ENCODE results near the gene TNFSF18.
A peak's percentile ranks its signal among the peaks of the same experiment; 100 is the strongest.

TNFSF18 gene

DNA sequence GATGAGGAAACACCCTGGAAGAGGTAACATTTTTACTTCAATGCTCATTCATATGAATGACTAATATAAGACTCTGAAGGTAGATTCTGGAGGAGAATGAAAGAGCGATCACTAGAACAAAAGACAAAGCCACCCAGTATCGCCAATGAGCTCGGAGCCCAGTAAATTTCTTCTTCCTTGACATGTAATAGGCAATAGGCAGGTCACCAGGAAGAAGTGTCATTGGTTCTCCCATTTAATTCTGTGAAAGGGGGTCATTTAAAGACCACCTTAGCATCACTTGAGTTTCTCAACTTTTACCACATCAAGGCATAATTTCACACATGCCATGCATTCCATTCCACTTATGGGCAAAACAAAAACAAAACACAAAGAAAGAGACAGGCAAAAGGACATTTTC lies 7.9 kb downstream of the TNFSF18 start:
- no peak for DNase-seq (ENCODE audit: low read depth)
- H3K4me3 ChIP-seq (ENCODE audit: low read depth, low read length) = no peak overlapping the region
- TF ChIP-seq, protein P1, sequence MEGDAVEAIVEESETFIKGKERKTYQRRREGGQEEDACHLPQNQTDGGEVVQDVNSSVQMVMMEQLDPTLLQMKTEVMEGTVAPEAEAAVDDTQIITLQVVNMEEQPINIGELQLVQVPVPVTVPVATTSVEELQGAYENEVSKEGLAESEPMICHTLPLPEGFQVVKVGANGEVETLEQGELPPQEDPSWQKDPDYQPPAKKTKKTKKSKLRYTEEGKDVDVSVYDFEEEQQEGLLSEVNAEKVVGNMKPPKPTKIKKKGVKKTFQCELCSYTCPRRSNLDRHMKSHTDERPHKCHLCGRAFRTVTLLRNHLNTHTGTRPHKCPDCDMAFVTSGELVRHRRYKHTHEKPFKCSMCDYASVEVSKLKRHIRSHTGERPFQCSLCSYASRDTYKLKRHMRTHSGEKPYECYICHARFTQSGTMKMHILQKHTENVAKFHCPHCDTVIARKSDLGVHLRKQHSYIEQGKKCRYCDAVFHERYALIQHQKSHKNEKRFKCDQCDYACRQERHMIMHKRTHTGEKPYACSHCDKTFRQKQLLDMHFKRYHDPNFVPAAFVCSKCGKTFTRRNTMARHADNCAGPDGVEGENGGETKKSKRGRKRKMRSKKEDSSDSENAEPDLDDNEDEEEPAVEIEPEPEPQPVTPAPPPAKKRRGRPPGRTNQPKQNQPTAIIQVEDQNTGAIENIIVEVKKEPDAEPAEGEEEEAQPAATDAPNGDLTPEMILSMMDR (IDR thresholded peaks at IDR 0.05; ENCODE audit: insufficient read depth, low read depth, low read length, missing control alignments) = no peak

DNA sequence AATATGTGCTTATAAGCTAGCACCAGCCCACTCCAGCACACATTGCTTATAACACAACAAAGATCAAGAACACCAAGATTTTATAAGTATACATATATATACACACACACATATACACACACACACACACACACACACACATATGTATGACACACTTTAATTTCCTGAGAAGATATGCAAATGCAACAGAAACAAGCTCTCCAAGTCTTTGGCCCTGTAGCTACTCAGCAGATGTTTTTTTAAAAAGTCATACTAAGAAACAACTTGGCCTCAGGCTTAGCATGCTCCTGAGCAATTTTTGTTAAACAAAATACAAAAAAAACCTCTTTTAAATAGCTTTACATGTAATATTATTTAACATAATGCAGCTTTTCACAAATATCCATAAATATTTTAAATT lies 11.1 kb downstream of the TNFSF18 start:
- no peak overlapping the region for H3K4me3 ChIP-seq (ENCODE audit: low read depth, low read length)
- TF ChIP-seq, protein P1 (IDR thresholded peaks at IDR 0.05; ENCODE audit: insufficient read depth, low read depth, low read length, missing control alignments) = no peak
- DNase-seq (ENCODE audit: low read depth) = no peak

DNA sequence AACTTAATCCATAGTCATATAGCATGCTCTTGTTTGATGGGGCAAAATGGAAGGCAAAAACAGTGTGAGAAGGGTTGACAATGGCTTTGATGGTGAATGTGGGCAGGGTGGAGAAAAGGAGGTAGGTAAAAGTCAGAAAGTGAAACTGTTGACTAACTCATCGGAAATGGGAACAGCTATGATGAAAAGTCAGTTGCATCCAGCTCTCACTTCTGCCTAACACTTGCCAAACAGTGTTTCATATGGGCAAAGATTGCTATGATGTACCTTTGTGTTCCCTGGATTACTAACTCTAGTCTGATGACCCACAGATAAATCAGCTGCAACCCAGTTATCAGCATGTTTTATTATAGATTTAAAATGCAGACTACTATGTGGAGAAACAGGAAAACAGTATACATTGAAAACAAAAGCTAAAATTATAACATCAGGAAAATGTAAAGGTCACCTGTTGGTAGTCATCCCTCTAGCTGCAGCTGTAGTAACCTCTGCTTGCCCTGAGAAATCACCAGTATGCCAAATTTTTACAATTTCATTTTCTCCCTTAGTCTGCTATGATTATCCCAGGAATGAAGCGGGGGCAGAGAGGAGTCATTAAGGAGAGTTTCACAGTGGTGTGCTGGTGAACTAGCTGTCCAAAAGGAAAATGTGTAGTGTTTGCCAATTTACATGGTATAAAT lies 11.7 kb downstream of the TNFSF18 start:
- DNase-seq (ENCODE audit: low read depth) = no peak
- TF ChIP-seq, protein P1 (IDR thresholded peaks at IDR 0.05; ENCODE audit: insufficient read depth, low read depth, low read length, missing control alignments) = no peak

DNA sequence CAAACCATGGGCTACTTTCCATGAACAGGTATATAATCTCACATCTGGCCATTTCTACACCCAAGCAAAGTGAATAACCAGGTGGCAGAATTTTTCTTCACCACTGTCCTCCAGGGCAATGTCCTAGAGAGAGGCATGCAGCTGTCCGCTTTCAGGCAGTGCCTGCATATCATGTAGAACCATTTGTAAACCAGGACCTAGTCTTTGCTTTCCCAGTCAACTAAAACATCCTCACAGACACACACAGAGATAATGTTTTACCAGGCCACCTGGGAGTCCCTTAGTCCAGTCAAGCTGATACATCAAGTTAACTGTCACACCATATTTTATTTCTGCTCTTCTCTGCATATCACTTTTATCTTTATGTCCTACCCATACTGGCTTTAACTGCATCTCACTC lies 26.2 kb downstream of the TNFSF18 start:
- TF ChIP-seq, protein P1 (IDR thresholded peaks at IDR 0.05; ENCODE audit: insufficient read depth, low read depth, low read length, missing control alignments) = no peak

More for the DNA sequence above, 11.7 kb downstream of the TNFSF18 start:
- no peak overlapping the region for H3K4me3 ChIP-seq (ENCODE audit: low read depth, low read length)

DNA sequence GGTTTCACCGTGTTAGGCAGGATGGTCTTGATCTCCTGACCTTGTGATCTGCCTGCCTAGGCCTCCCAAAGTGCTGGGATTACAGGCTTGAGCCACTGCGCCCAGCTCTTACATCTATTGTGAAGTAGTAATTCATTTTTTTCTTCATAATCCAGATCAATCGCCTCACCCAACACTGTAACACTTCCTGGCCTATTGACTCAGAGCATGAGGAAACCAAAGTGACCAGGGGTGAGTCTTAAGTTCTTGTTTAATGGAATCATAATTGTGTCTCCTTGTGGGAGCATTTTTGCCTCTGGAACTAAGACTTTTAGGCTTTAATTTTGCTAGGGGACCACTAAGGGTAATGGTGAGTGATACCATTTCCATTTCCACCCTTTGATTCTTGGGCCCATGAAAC lies 27.4 kb downstream of the TNFSF18 start:
- TF ChIP-seq, protein P1 (IDR thresholded peaks at IDR 0.05; ENCODE audit: insufficient read depth, low read depth, low read length, missing control alignments) = no peak
- no peak overlapping the region for H3K4me3 ChIP-seq (ENCODE audit: low read depth, low read length)
- no peak for DNase-seq (ENCODE audit: low read depth)

More for the DNA sequence above, 26.2 kb downstream of the TNFSF18 start:
- DNase-seq (ENCODE audit: low read depth) = no peak
- no peak overlapping the region for H3K4me3 ChIP-seq (ENCODE audit: low read depth, low read length)

DNA sequence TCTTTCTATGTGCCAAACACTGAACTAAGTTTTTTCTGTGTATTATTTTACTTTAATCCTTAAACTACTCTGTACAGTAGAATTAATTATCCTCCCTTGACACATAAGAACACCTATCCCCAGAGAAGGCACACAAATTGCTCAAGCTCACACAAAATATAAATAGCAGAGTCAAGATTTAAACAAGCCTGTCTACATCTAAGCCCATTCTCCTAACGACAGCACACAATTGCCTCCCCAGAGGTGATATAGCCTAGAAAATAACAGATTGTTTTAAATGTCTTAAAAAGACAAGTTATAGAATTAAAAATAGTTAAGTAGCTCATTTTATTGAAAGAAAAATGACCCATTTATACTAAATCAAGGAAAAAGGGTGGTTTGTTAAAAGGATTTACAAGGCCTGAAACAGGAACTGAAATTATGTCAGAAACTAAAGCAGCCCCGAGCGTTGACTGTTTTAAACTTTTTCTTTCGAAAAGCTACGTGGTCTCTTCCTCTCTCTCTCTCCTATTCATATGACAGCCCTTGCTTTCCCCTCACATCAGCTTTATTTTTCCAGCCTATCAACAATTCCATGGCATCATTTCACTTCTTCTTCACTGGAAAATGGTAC lies 30.5 kb downstream of the TNFSF18 start:
- TF ChIP-seq, protein P1 (IDR thresholded peaks at IDR 0.05; ENCODE audit: insufficient read depth, low read depth, low read length, missing control alignments) = no peak
- peak; percentile 74 for DNase-seq (ENCODE audit: low read depth)
- H3K4me3 ChIP-seq (ENCODE audit: low read depth, low read length) = no peak overlapping the region

Data from GM12865 (cell line).